H1 (cell line): ENCODE data around the gene VIT. TPM values are rescaled to one million over a fixed set of nuclear protein-coding genes. Genes with fewer than 3 reads are reported as not detected.

Experiments used
- CTCF ChIA-PET: fragments of 300-600 bp; sonication (Branson Sonifier 250); formaldehyde crosslinking; loops from one replicate; lab custom pipeline; 2021; ENCODE audit not compliant: partially characterized antibody; lab: Charles Lee
- POLR2A ChIA-PET: fragments of 300-600 bp; sonication (Branson Sonifier 250); formaldehyde crosslinking; loops from one replicate; lab custom pipeline; 2021; ENCODE audit warnings: inconsistent platforms; ENCODE audit not compliant: partially characterized antibody; lab: Charles Lee
- DNase-seq, 2 experiments: peaks; one replicate each; pipeline versions ENCODE4 v3.0.0 to v3.0.0-alpha.2; 2010 to 2022; ENCODE audit warnings: low spot score in 2 of 2, low read depth in 1 of 2, mixed read lengths in 1 of 2
- FAIRE-seq: peaks from 2 replicates; lab custom pipeline; 2011; peaks lifted over from hg19 to GRCh38; lab: Jason Lieb, UNC
- H2AFZ ChIP-seq: 2 replicates; pipeline ENCODE4 v1.8.1; 2012; ENCODE audit warnings: low read length, inconsistent platforms
- H2AK5ac ChIP-seq: 2 replicates; pipeline ENCODE4 v1.6.1; 2013; ENCODE audit warnings: low read depth, low read length
- H2BK120ac ChIP-seq: replicated peaks from 2 replicates; pipeline ENCODE3; 2013; ENCODE audit warnings: low read depth, low read length, inconsistent platforms
- H2BK12ac ChIP-seq: 2 replicates; pipeline ENCODE4 v1.6.1; 2013; ENCODE audit warnings: low read depth, low read length
- H2BK15ac ChIP-seq: 2 replicates; pipeline ENCODE4 v1.6.1; 2013; ENCODE audit warnings: low read length
- H2BK20ac ChIP-seq: 2 replicates; pipeline ENCODE4 v1.6.1; 2013; ENCODE audit warnings: low read length
- H2BK5ac ChIP-seq: 2 replicates; pipeline ENCODE4 v1.6.1; 2013; ENCODE audit warnings: low read depth, low read length
- H3K14ac ChIP-seq: 2 replicates; pipeline ENCODE4 v1.6.1; 2013; ENCODE audit warnings: inconsistent platforms; ENCODE audit not compliant: insufficient read length
- H3K18ac ChIP-seq: 2 replicates; pipeline ENCODE4 v1.6.1; 2013; ENCODE audit warnings: low read length; ENCODE audit errors: extremely low read depth
- H3K23ac ChIP-seq: 2 replicates; pipeline ENCODE4 v1.6.1; 2013; ENCODE audit warnings: inconsistent platforms; ENCODE audit not compliant: insufficient read length
- H3K23me2 ChIP-seq: 2 replicates; pipeline ENCODE4 v1.6.1; 2013; ENCODE audit warnings: low read depth, low read length
- H3K27ac ChIP-seq: 2 replicates; pipeline ENCODE4 v1.6.1; 2011; ENCODE audit warnings: low read depth, low read length, inconsistent platforms
- H3K27me3 ChIP-seq, 4 experiments: replicated peaks in 1 of 4; 1 replicate in 1 of 4; 2 replicates in 3 of 4; pipeline versions ENCODE4 v1.6.1 to v1.8.1; 2011 to 2013; ENCODE audit warnings: low read length in 3 of 4, mild to moderate bottlenecking in 3 of 4, inconsistent platforms in 2 of 4, mixed read lengths in 2 of 4, moderate library complexity in 1 of 4; ENCODE audit not compliant: control insufficient read depth in 3 of 4, insufficient read depth in 3 of 4; ENCODE audit errors: extremely low read depth in 1 of 4
- H3K36me3 ChIP-seq, 4 experiments: 2 replicates each; pipeline versions ENCODE4 v1.6.1 to v1.8.1; 2011 to 2013; ENCODE audit warnings: mild to moderate bottlenecking in 4 of 4, low read length in 3 of 4, moderate library complexity in 2 of 4, control low read depth in 1 of 4, inconsistent platforms in 1 of 4; ENCODE audit not compliant: insufficient read depth in 4 of 4, control insufficient read depth in 2 of 4
- H3K4ac ChIP-seq: replicated peaks from 2 replicates; pipeline ENCODE3; 2013; ENCODE audit warnings: low read length, low read depth, mixed read lengths, inconsistent platforms; ENCODE audit not compliant: insufficient read length
- H3K4me1 ChIP-seq, 4 experiments: replicated peaks in 1 of 4; 1 replicate in 1 of 4; 2 replicates in 3 of 4; pipeline versions ENCODE4 v1.6.1 to v1.8.1; 2011 to 2013; ENCODE audit warnings: low read length in 3 of 4, inconsistent platforms in 2 of 4, mixed read lengths in 1 of 4; ENCODE audit not compliant: insufficient read depth in 4 of 4, control insufficient read depth in 3 of 4
- H3K4me2 ChIP-seq, 2 experiments: 2 replicates each; pipeline versions ENCODE4 v1.6.1 to v1.8.1; 2011 to 2013; ENCODE audit warnings: low read depth in 2 of 2, low read length in 2 of 2, control low read depth in 1 of 2, inconsistent platforms in 1 of 2, mild to moderate bottlenecking in 1 of 2; ENCODE audit not compliant: insufficient read depth in 1 of 2
- H3K4me3 ChIP-seq, 4 experiments: fragments of 200-600, 300-600 bp in 1 of 4; sonication (generic), shearing (Covaris generic), sonication (Bioruptor Twin) in 1 of 4; 2 replicates each; pipeline versions ENCODE4 v1.5.1 to v1.8.1; 2011 to 2016; ENCODE audit warnings: low read length in 4 of 4, low read depth in 3 of 4, control low read depth in 2 of 4, inconsistent platforms in 2 of 4, mild to moderate bottlenecking in 2 of 4, mixed read lengths in 1 of 4, moderate library complexity in 1 of 4; ENCODE audit not compliant: insufficient read depth in 2 of 4; ENCODE audit errors: extremely low read depth in 1 of 4
- H3K56ac ChIP-seq: replicated peaks from 2 replicates; pipeline ENCODE3; 2013; ENCODE audit warnings: low read depth, mild to moderate bottlenecking, mixed read lengths, low read length, inconsistent platforms; ENCODE audit not compliant: insufficient read length
- H3K79me1 ChIP-seq: 2 replicates; pipeline ENCODE4 v1.6.1; 2013; ENCODE audit warnings: low read depth, low read length, control low read depth
- H3K79me2 ChIP-seq, 2 experiments: 2 replicates each; pipeline versions ENCODE4 v1.6.1 to v1.8.1; 2012 to 2013; ENCODE audit warnings: low read length in 2 of 2, mild to moderate bottlenecking in 2 of 2, inconsistent platforms in 1 of 2; ENCODE audit not compliant: insufficient read depth in 2 of 2, control insufficient read depth in 1 of 2
- H3K9ac ChIP-seq, 4 experiments: replicated peaks in 1 of 4; 1 replicate in 1 of 4; 2 replicates in 3 of 4; pipeline versions ENCODE4 v1.6.1 to v1.8.1; 2011 to 2013; ENCODE audit warnings: low read depth in 3 of 4, low read length in 3 of 4, control low read depth in 2 of 4, mild to moderate bottlenecking in 2 of 4, moderate library complexity in 2 of 4, inconsistent platforms in 1 of 4; ENCODE audit errors: extremely low read depth in 1 of 4
- H3K9me3 ChIP-seq, 2 experiments: 2 replicates each; pipeline versions ENCODE4 v1.6.1 to v1.8.1; 2012 to 2013; ENCODE audit warnings: mild to moderate bottlenecking in 2 of 2, moderate library complexity in 2 of 2, control low read depth in 1 of 2, inconsistent platforms in 1 of 2, low read depth in 1 of 2, low read length in 1 of 2, mixed read lengths in 1 of 2; ENCODE audit not compliant: insufficient read depth in 2 of 2
- H4K20me1 ChIP-seq, 2 experiments: replicated peaks in 1 of 2; 2 replicates each; pipeline versions ENCODE3 to v1.8.1; 2011 to 2013; ENCODE audit warnings: inconsistent platforms in 2 of 2, low read length in 2 of 2, mild to moderate bottlenecking in 1 of 2; ENCODE audit not compliant: insufficient read depth in 2 of 2, control insufficient read depth in 1 of 2
- H4K5ac ChIP-seq: 2 replicates; pipeline ENCODE4 v1.6.1; 2013; ENCODE audit warnings: low read length, low read depth, mixed read lengths, inconsistent platforms; ENCODE audit not compliant: insufficient read length
- H4K8ac ChIP-seq: 2 replicates; pipeline ENCODE4 v1.8.0; 2013; ENCODE audit warnings: mild to moderate bottlenecking, moderate library complexity, low read length, inconsistent platforms; ENCODE audit not compliant: insufficient read depth; ENCODE audit errors: extremely low read depth
- H4K91ac ChIP-seq: replicated peaks from 2 replicates; pipeline ENCODE3; 2013; ENCODE audit warnings: low read length, mixed read lengths, inconsistent platforms; ENCODE audit not compliant: insufficient read length
- CHD2 ChIP-seq: IDR thresholded peaks from 2 replicates; pipeline ENCODE4 v1.6.1; 2012; ENCODE audit warnings: low read length, improper control_type of control experiment
- JUND ChIP-seq: IDR thresholded peaks from 2 replicates; pipeline ENCODE4 v1.6.1; 2011; ENCODE audit warnings: mild to moderate bottlenecking, improper control_type of control experiment, low read length
- SRF ChIP-seq: IDR thresholded peaks from 2 replicates; pipeline ENCODE4 v1.6.1; 2011; ENCODE audit warnings: mild to moderate bottlenecking, low read depth, low read length, moderate library complexity
- TEAD4 ChIP-seq: IDR thresholded peaks from 2 replicates; pipeline ENCODE4 v1.6.1; 2012; ENCODE audit warnings: low read depth, low read length, inconsistent platforms, mixed read lengths
- polyA plus RNA-seq, 7 experiments: library from polyadenylated mRNA; depleted of rRNA in 3 of 7; stranded (reverse) in 5 of 7; unstranded in 2 of 7; fragments of >200 nt in 5 of 7; fragments of 200-250 nt in 2 of 7; gene quantifications; 1 replicate in 5 of 7; 2 replicates in 1 of 7; 4 replicates in 1 of 7; pipeline versions ENCODE4 v1.2.1 to v1.2.3, GENCODE V29; 2011 to 2013; ENCODE audit warnings: missing spikeins in 2 of 7, mixed read lengths in 2 of 7
- total RNA-seq: library from RNA; stranded (reverse); fragmentation: NEBNext Ultra II Directional; extraction: Animal tissue kit (Norgen Biotek cat#: 25700); gene quantifications from 2 replicates; pipeline ENCODE4 v1.2.1, GENCODE V29; 2021

Gene VIT
- total and polyA plus RNA-seq, 2 of the 8 experiments (the other 6 are each of a cell fraction or from before 2014, with no cell fraction given), result 0.03 TPM; not detected in 1

- no peak overlapping the region for H2BK5ac ChIP-seq
- POLR2A ChIA-PET, result no interaction called here
- H3K23me2 ChIP-seq, result no peaks in the 10 kb centered on the region
- H2BK15ac ChIP-seq, result no peak overlapping the region
- H3K23ac ChIP-seq, result no peak overlapping the region
- FAIRE-seq (no peak), DNase-seq (no peak)
- H4K5ac ChIP-seq, result no peak overlapping the region
- no peak overlapping the region for H2BK12ac ChIP-seq
- peaks cover 0 to 3% (median 1%) of the 10 kb centered on the region in 4 experiments; a peak in 2 of 7 replicates for H3K4me1 ChIP-seq
- CTCF ChIA-PET, result interaction anchor here (0.5 to 2.6 kb wide), 2 partner anchors 9 to 95 kb away, joined by 3 to 8 read pairs; no protein-coding TSS in a partner anchor
- H3K9ac ChIP-seq, result no peak overlapping the region
- no peak overlapping the region for H3K4me2 ChIP-seq
- H3K18ac ChIP-seq, result no peak overlapping the region
- no peak overlapping the region for H2AFZ ChIP-seq
- H3K27me3 ChIP-seq, result no peaks in the 10 kb centered on the region
- H3K9me3 ChIP-seq, result no peaks in the 10 kb centered on the region
- no peaks in the 10 kb centered on the region for H4K20me1 ChIP-seq
- no peak overlapping the region for H3K56ac ChIP-seq
- no peak overlapping the region for H3K27ac ChIP-seq
- no peak overlapping the region for H2BK120ac ChIP-seq
- no peaks in the 10 kb centered on the region for H3K79me1 ChIP-seq
- H2AK5ac ChIP-seq, result no peak overlapping the region
- no peak overlapping the region for H2BK20ac ChIP-seq
- no peak overlapping the region for H4K8ac ChIP-seq
- no peak overlapping the region for H3K14ac ChIP-seq
- H3K36me3 ChIP-seq, result no peaks in the 10 kb centered on the region
- H3K4ac ChIP-seq, result no peak overlapping the region
- H3K4me3 ChIP-seq, result no peak overlapping the region
- H3K79me2 ChIP-seq, result no peaks in the 10 kb centered on the region
- H4K91ac ChIP-seq, result no peak overlapping the region
- TF ChIP-seq JUND (no peak), TEAD4 (no peak), CHD2 (no peak), SRF (no peak)
Observed at GRCh38 chr2:36675579-36676282, 20.8 kb upstream of the VIT start.
